ENCODE measurements around the gene THSD4.

Gene THSD4

DNA sequence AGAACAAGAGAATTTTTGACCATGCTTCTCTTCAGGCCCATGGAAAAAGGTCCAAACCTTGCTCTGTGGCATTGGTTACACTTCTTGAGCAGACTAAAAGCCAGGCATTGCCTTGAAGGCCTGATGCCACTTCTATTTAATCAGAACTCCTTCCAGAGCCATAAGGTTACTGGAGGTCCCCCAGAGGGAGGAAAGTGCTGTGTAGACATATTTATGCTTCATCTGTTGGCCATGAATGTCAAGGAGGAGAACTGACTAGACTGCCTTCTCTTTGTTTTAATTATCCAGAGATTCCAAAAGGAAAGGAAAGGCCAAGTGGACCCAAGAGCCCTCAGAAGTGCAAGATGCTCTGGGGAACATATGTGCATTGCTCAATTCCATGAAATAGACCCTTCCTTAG lies 402.5 kb downstream of the THSD4 start:
- no peaks in the 10 kb centered on the region for H3K9me2 ChIP-seq (ENCODE audit: low read depth, low read length)
- no peaks in the 10 kb centered on the region for H3K79me2 ChIP-seq (ENCODE audit: insufficient read depth, low read length)
- no peaks in the 10 kb centered on the region for H3F3A ChIP-seq (ENCODE audit: insufficient read depth, low read length)
- no peaks in the 10 kb centered on the region for H3K36me3 ChIP-seq (ENCODE audit: insufficient read depth, low read length)
- TF ChIP-seq, protein P1, sequence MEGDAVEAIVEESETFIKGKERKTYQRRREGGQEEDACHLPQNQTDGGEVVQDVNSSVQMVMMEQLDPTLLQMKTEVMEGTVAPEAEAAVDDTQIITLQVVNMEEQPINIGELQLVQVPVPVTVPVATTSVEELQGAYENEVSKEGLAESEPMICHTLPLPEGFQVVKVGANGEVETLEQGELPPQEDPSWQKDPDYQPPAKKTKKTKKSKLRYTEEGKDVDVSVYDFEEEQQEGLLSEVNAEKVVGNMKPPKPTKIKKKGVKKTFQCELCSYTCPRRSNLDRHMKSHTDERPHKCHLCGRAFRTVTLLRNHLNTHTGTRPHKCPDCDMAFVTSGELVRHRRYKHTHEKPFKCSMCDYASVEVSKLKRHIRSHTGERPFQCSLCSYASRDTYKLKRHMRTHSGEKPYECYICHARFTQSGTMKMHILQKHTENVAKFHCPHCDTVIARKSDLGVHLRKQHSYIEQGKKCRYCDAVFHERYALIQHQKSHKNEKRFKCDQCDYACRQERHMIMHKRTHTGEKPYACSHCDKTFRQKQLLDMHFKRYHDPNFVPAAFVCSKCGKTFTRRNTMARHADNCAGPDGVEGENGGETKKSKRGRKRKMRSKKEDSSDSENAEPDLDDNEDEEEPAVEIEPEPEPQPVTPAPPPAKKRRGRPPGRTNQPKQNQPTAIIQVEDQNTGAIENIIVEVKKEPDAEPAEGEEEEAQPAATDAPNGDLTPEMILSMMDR (IDR thresholded peaks at IDR 0.05; ENCODE audit: low read length) = no peak
- TF ChIP-seq EZH2 (IDR thresholded peaks at IDR 0.05; ENCODE audit: borderline replicate concordance, low read length) = no peak
- no peak overlapping the region for H3K4me3 ChIP-seq (ENCODE audit: low read depth, low read length, poor library complexity, severe bottlenecking)
- no peaks in the 10 kb centered on the region for H3K9me3 ChIP-seq (ENCODE audit: low read length)
- no peaks in the 10 kb centered on the region for H4K20me1 ChIP-seq (ENCODE audit: insufficient read depth, low read length)
- no peak overlapping the region for H3K9ac ChIP-seq (ENCODE audit: low read length)
- H3K4me2 ChIP-seq (ENCODE audit: low read length) = no peak overlapping the region
- no peak overlapping the region for H3K27ac ChIP-seq (ENCODE audit: low read depth, low read length, poor library complexity, severe bottlenecking)
- H3K4me1 ChIP-seq (ENCODE audit: insufficient read depth, low read length, severe bottlenecking) = no peaks in the 10 kb centered on the region
- H3K27me3 ChIP-seq (ENCODE audit: insufficient read depth, low read length) = no peaks in the 10 kb centered on the region; the same call in 1 of the 2 replicates
- no peak overlapping the region for H2AFZ ChIP-seq (ENCODE audit: low read length)

DNA sequence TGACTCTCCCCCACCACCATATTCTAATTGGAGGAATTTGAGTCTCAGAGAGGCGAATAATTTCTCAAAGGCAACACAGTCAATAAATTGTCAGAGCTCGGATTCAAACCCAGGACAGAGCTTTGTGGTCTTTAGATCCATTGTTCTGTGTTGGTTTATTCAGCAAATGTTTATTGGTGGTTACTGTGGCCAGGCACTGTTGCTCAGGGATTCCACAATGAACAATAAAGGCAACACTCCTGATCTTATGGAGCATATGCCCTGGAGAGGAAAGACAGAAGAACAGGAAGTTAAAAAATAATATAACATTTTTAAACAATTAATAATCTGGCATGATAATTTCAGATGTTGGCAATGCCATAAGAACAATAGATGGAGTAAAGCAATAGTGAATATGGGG lies 403.4 kb downstream of the THSD4 start:
- Histone ChIP-seq H3K9ac (ENCODE audit: low read length) (no peak overlapping the region), H3K79me2 (ENCODE audit: insufficient read depth, low read length) (no peaks in the 10 kb centered on the region), H3K36me3 (ENCODE audit: insufficient read depth, low read length) (no peaks in the 10 kb centered on the region), H3K4me3 (ENCODE audit: low read depth, low read length, poor library complexity, severe bottlenecking) (no peak overlapping the region), H3F3A (ENCODE audit: insufficient read depth, low read length) (no peaks in the 10 kb centered on the region), H3K9me2 (ENCODE audit: low read depth, low read length) (no peaks in the 10 kb centered on the region), H4K20me1 (ENCODE audit: insufficient read depth, low read length) (no peaks in the 10 kb centered on the region), H3K4me2 (ENCODE audit: low read length) (no peak overlapping the region), H3K9me3 (ENCODE audit: low read length) (no peaks in the 10 kb centered on the region), H3K4me1 (ENCODE audit: insufficient read depth, low read length, severe bottlenecking) (no peaks in the 10 kb centered on the region), H2AFZ (ENCODE audit: low read length) (no peak overlapping the region), H3K27ac (ENCODE audit: low read depth, low read length, poor library complexity, severe bottlenecking) (no peak overlapping the region), H3K27me3 (ENCODE audit: insufficient read depth, low read length) (no peaks in the 10 kb centered on the region; the same call in 1 of the 2 replicates)
- TF ChIP-seq, protein P1 (IDR thresholded peaks at IDR 0.05; ENCODE audit: low read length) = no peak
- TF ChIP-seq EZH2 (IDR thresholded peaks at IDR 0.05; ENCODE audit: borderline replicate concordance, low read length) = no peak

DNA sequence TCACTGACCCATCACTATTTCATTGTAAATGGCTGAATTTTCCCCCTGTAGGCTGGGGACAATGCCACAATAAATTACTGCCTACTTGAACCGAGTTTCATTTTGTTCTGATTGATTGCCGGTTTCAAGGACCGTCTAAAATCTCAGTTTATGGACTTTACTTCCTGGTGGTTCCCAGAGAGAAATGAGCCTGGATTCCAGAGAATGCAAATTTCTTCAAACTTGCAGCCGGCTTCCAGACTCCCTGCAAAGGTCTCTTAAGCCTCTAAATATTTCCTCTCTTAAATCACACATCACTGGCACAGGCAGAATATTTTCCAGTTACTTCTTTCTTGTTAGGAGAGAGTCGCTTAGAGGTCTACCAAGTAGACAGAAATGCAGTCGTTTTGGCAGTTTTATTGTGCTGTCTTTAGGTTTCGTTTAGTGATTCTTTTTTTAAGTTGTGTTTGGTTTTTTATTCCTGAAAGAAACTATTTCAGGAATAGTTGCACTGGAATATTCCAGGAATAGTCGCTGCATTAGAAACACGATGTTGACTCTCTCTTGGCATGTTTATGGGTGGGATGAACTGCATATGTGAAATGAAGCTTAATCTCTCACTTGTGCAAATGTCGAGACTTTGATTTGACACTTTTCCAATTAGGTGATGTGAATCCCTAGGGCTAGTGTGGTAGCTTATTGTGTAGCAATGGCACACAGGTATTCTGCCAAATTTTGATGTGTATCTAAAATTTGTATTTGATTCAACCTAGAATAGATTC lies 411.0 kb downstream of the THSD4 start:
- Histone ChIP-seq H3K36me3 (ENCODE audit: insufficient read depth, low read length) (no peaks in the 10 kb centered on the region), H3K9me2 (ENCODE audit: low read depth, low read length) (no peaks in the 10 kb centered on the region), H3K27ac (ENCODE audit: low read depth, low read length, poor library complexity, severe bottlenecking) (no peak overlapping the region), H3K27me3 (ENCODE audit: insufficient read depth, low read length) (no peaks in the 10 kb centered on the region), H3K9me3 (ENCODE audit: low read length) (no peaks in the 10 kb centered on the region), H3K4me2 (ENCODE audit: low read length) (no peak overlapping the region), H3K9ac (ENCODE audit: low read length) (no peak overlapping the region), H3K4me3 (ENCODE audit: low read depth, low read length, poor library complexity, severe bottlenecking) (no peak overlapping the region), H3K4me1 (ENCODE audit: insufficient read depth, low read length, severe bottlenecking) (no peaks in the 10 kb centered on the region), H3F3A (ENCODE audit: insufficient read depth, low read length) (no peaks in the 10 kb centered on the region), H4K20me1 (ENCODE audit: insufficient read depth, low read length) (no peaks in the 10 kb centered on the region), H3K79me2 (ENCODE audit: insufficient read depth, low read length) (no peaks in the 10 kb centered on the region), H2AFZ (ENCODE audit: low read length) (no peak overlapping the region)
- TF ChIP-seq, protein P1 (IDR thresholded peaks at IDR 0.05; ENCODE audit: low read length) = no peak
- TF ChIP-seq EZH2 (IDR thresholded peaks at IDR 0.05; ENCODE audit: borderline replicate concordance, low read length) = no peak
